Body of pancreas (tissue), 4 donors: Measurements from ENCODE around the gene DOK3.

ENCODE experiments used
- POLR2A ChIP-seq, 3 donors: fragments of 450-650 bp; IDR thresholded peaks; one replicate each; pipeline ENCODE4 v1.6.1; 2016; ENCODE audit warnings: antibody characterized with exemption in 3 of 3, mild to moderate bottlenecking in 2 of 3
- TF ChIP-seq, protein P1 (sequence below), 7 experiments: fragments of 450-650 bp in 4 of 7; fragments of 200-600 bp in 3 of 7; sonication (generic) in 3 of 7; IDR thresholded peaks; one replicate each; pipeline ENCODE4 v1.5.1; 2016 to 2019; ENCODE audit warnings: antibody characterized with exemption in 7 of 7

DNA sequence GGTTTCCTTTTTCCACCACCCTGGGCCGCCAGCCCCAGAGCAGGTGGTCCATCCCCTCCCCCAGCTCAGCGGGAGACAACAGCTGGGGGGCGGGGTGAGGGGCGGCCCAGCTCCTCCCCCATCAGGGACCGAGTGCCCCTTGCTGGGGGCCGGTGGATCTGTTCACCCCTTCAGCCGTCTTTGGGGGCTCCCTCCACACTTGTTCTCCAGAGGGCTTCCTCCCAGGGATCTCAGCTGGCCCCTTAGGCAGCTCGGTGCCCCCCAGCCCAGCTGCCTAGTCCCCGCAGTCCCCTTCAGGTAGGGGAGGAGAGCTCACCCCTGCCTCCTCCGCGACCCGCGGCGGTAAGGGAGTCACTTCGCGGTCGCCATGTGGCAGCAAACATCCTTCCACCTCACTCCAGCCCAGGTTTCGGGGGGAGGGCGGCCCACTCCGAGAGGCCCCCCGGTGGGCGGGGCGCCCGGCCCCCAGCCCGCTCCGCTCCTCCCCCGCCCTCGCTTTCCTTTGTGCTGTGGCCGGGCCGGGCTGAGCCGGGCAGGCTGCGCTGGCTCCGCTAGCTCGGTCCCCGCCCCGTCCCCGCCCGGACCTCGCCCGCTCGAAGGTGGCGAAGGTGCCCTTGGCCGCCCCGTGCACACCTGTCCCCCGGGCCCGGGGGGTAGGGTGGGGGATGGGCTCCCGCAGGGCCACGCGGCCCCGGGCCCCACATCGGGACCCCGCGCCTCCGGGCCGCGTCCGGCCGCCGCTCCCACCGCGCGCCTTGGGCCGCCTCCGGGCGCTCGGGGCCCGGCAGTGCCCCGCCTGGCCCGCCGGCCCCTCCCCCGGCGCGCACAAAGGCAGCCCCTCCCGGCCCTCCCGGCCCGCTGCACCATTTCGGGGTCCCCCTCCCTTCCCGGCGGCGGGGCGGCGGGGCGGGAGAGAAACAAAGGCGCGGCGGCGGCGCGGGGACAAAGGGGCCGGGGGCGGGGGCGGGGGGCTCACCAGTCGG is 36.9 kb downstream of the DOK3 start:
- TF ChIP-seq, protein P1, sequence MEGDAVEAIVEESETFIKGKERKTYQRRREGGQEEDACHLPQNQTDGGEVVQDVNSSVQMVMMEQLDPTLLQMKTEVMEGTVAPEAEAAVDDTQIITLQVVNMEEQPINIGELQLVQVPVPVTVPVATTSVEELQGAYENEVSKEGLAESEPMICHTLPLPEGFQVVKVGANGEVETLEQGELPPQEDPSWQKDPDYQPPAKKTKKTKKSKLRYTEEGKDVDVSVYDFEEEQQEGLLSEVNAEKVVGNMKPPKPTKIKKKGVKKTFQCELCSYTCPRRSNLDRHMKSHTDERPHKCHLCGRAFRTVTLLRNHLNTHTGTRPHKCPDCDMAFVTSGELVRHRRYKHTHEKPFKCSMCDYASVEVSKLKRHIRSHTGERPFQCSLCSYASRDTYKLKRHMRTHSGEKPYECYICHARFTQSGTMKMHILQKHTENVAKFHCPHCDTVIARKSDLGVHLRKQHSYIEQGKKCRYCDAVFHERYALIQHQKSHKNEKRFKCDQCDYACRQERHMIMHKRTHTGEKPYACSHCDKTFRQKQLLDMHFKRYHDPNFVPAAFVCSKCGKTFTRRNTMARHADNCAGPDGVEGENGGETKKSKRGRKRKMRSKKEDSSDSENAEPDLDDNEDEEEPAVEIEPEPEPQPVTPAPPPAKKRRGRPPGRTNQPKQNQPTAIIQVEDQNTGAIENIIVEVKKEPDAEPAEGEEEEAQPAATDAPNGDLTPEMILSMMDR (IDR thresholded peaks at IDR 0.05): no peak
- no peak for TF ChIP-seq POLR2A (IDR thresholded peaks at IDR 0.05)
